ENCODE data around the gene HYCC1. TPM values are rescaled to one million over a fixed set of nuclear protein-coding genes. Genes with fewer than 3 reads are reported as not detected.

HYCC1 gene
- total RNA-seq, 1 experiment from 2014 or later = 126 TPM

DNA sequence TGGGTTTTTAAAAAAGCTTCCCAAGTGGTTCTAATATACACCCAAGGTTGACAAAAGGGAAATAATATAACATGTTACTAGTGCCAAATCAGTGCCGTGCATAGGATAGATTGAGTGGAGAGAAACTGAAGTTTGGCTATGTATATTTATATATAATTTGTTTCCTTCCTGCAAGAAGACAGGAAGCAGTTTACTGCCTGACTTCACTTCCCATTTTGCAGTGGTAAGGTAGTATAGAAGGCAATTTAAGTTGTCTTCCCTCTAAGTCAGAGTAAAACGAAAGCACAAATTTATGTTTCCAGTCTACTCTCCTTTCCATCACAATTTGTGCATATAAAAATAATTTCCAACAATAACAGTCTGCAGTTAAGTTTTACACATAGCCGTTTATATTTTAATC, 3.4 kb upstream of the HYCC1 start:
- Histone ChIP-seq H3K27ac (ENCODE audit: insufficient read length, low read depth, low read length) (no peak overlapping the region), H3K56ac (ENCODE audit: insufficient read length, low read depth, low read length) (no peak overlapping the region), H2BK120ac (ENCODE audit: low read depth, low read length, poor library complexity, severe bottlenecking) (no peak overlapping the region), H4K20me1 (ENCODE audit: control insufficient read depth, insufficient read depth, insufficient read length) (no peaks in the 10 kb centered on the region), H2AK5ac (ENCODE audit: insufficient read length, low read length) (no peak overlapping the region), H3K14ac (ENCODE audit: insufficient read depth, low read length) (no peak overlapping the region), H2BK12ac (ENCODE audit: insufficient read length, low read depth, low read length) (no peak overlapping the region), H4K91ac (ENCODE audit: insufficient read length, low read depth, low read length) (no peak overlapping the region), H3K79me2 (ENCODE audit: insufficient read depth, low read length) (no peaks in the 10 kb centered on the region; the same call in 1 of the 2 replicates), H3K4me2 (ENCODE audit: insufficient read depth, insufficient read length, low read length) (no peak overlapping the region), H3T11ph (ENCODE audit: low read length) (no peak overlapping the region), H3K4ac (ENCODE audit: low read depth, low read length) (no peak overlapping the region), H3K23ac (ENCODE audit: insufficient read length, low read depth, low read length) (no peak overlapping the region), H3K79me1 (ENCODE audit: insufficient read depth, low read depth, low read length, poor library complexity, severe bottlenecking) (peaks cover 3% of the 10 kb centered on the region), H2BK5ac (ENCODE audit: insufficient read length, low read length) (no peak overlapping the region), H3K9ac (ENCODE audit: extremely low read depth, insufficient read length, low read length) (no peak overlapping the region), H3K9me3 (ENCODE audit: control insufficient read depth, low read depth, low read length) (no peaks in the 10 kb centered on the region), H2BK15ac (ENCODE audit: low read depth, low read length) (no peak overlapping the region), H4K8ac (replicated peaks; ENCODE audit: insufficient read length, low read depth, low read length) (no peak overlapping the region), H2BK20ac (ENCODE audit: low read depth, low read length, poor library complexity, severe bottlenecking) (no peak overlapping the region), H3K23me2 (ENCODE audit: insufficient read length, low read depth, low read length, poor library complexity, severe bottlenecking) (peaks cover 5% of the 10 kb centered on the region), H2AFZ (ENCODE audit: low read length) (no peak overlapping the region), H3K18ac (ENCODE audit: insufficient read length, low read depth, low read length) (no peak overlapping the region), H4K5ac (ENCODE audit: insufficient read length, low read depth, low read length) (no peak overlapping the region), H3K4me1 (ENCODE audit: insufficient read depth, low read length) (peaks cover 2% of the 10 kb centered on the region; the same call in 1 of the 2 replicates), H3K27me3 (ENCODE audit: insufficient read depth, low read length) (no peaks in the 10 kb centered on the region)
- peaks cover 28 to 30% of the 10 kb centered on the region in 2 experiments for H3K4me1 Mint-ChIP-seq
- H3K27ac Mint-ChIP-seq = no peak overlapping the region
- TF ChIP-seq, protein P1, sequence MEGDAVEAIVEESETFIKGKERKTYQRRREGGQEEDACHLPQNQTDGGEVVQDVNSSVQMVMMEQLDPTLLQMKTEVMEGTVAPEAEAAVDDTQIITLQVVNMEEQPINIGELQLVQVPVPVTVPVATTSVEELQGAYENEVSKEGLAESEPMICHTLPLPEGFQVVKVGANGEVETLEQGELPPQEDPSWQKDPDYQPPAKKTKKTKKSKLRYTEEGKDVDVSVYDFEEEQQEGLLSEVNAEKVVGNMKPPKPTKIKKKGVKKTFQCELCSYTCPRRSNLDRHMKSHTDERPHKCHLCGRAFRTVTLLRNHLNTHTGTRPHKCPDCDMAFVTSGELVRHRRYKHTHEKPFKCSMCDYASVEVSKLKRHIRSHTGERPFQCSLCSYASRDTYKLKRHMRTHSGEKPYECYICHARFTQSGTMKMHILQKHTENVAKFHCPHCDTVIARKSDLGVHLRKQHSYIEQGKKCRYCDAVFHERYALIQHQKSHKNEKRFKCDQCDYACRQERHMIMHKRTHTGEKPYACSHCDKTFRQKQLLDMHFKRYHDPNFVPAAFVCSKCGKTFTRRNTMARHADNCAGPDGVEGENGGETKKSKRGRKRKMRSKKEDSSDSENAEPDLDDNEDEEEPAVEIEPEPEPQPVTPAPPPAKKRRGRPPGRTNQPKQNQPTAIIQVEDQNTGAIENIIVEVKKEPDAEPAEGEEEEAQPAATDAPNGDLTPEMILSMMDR (conservative IDR thresholded peaks at IDR 0.05) = no peak
- H3K27me3 Mint-ChIP-seq (ENCODE audit: low read depth) = no peaks in the 10 kb centered on the region
- no peak for DNase-seq
- no peaks in the 10 kb centered on the region for H3K9me3 Mint-ChIP-seq
- H3K4me3 Mint-ChIP-seq = no peak overlapping the region
- H3K36me3 Mint-ChIP-seq (ENCODE audit: insufficient read depth in 1 of 3, low read depth in 3 of 3) = no peaks in the 10 kb centered on the region
- no CpG with 5 or more reads among the region's 3 CpGs for whole genome bisulfite sequencing (ENCODE audit: extremely low coverage, insufficient read length, low lambda C conversion rate)

Measured in H9 (cell line).